A673 (cell line): ENCODE data around the gene CPAMD8.

Experiments
- EZH2 ChIP-seq: fragments of 200-600 bp; sonication (generic); IDR thresholded peaks from 2 replicates; pipeline ENCODE4 v1.6.1; 2017; ENCODE audit warnings: borderline replicate concordance, low read depth, mild to moderate bottlenecking, mixed read lengths, antibody characterized with exemption, low read length; ENCODE audit not compliant: poor library complexity, severe bottlenecking
- TF ChIP-seq, protein P1 (sequence below): fragments of 300-800, 200-600 bp; sonication (generic); conservative IDR thresholded peaks from 2 replicates; pipeline ENCODE4 v1.5.1; 2017; ENCODE audit warnings: low read depth, mild to moderate bottlenecking, antibody characterized with exemption, low read length, moderate library complexity, mixed read lengths

DNA sequence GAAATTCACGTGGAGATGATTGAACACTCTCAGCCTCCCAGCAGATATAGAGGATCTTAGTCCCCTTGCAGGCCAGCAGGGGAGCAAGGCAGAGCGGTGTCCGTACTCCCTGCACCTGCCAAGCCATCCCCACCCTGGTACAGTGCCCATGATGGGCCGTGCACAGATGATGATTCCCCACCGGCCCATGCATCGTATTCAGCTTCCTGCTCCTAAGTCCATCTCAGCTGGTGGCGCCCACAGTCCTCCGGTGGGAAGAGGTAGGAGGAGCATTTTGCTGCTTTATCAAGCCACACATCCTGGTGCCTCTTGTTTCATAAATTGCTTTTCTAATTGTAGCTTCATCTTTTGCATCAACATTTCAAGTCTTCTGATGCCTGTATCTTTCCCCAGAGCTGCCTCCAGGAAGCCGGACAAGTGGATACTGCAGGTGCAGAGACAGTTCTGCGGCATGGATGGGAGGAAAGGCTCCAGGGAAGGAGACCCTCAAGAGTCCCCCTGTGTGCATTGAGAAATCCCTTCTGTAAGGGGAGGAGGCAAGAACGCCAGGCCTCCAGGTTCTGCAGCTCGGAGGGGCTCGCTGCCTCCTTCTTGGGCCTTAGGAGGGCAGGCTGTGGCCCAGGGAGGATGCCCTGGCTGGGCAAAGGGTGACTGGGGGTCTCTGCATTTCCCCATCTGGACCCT lies 82.5 kb downstream of the CPAMD8 start:
- no peak for TF ChIP-seq EZH2
- TF ChIP-seq, protein P1, sequence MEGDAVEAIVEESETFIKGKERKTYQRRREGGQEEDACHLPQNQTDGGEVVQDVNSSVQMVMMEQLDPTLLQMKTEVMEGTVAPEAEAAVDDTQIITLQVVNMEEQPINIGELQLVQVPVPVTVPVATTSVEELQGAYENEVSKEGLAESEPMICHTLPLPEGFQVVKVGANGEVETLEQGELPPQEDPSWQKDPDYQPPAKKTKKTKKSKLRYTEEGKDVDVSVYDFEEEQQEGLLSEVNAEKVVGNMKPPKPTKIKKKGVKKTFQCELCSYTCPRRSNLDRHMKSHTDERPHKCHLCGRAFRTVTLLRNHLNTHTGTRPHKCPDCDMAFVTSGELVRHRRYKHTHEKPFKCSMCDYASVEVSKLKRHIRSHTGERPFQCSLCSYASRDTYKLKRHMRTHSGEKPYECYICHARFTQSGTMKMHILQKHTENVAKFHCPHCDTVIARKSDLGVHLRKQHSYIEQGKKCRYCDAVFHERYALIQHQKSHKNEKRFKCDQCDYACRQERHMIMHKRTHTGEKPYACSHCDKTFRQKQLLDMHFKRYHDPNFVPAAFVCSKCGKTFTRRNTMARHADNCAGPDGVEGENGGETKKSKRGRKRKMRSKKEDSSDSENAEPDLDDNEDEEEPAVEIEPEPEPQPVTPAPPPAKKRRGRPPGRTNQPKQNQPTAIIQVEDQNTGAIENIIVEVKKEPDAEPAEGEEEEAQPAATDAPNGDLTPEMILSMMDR, result no peak
